Measurements from ENCODE around the gene CZIB.

Gene CZIB

DNA sequence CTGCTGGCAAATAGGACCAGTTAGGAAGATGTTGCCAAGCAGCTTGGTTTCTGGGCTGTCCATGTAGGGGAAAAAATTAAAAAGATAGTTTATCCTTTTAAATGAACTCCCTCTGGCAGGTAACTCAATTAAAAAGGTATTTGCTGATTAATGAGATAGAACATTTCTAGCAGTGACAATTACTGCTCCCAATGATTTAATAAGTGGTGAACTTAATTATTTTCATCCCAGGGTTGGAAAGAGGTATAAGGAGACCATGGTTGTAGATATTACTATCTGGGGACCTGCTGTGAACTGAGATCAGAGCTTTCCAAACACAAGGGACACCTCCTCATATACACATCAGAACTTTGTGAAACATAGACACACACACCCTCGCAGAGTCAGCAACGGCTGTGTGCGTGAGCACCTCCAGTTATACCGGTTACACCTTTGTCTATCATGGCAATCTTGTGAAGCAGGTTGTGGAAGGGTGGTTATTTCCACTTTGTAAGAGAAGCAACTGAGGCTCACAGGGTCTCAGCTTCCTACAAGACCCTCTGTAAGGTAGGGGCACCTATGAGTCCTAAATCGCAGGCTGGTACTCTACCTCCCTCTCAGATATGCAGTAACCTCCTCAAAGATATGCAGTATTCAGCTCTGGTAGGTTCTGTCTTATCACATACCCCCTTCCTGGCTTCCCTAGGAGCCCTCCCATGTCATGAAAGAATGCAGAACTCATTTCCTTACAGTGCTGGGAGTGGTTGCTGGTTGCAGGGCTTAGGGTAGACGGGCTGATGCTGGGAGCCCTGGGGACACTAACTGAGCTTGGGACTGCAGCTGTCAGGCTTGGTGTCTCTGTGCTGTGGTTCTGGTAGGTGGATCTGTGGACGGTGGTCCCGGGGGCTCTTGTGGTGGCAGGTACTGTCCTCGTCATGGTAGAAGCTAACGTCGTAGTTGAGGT lies 36.3 kb upstream of the CZIB start:
- H3K36me3 ChIP-seq (ENCODE audit: control insufficient read depth, insufficient read depth, low read length, severe bottlenecking) = peaks cover 16% of the 10 kb centered on the region
- no peak for DNase-seq (ENCODE audit: low read depth)
- peaks cover 20% of the 10 kb centered on the region for H3K4me1 ChIP-seq (ENCODE audit: control insufficient read depth, insufficient read depth, low read length)
- H3K4me3 ChIP-seq (ENCODE audit: low read length) = no peak overlapping the region
- H3K27me3 ChIP-seq (replicated peaks; ENCODE audit: control insufficient read depth, insufficient read depth, low read length) = no peaks in the 10 kb centered on the region
- H3K9ac ChIP-seq (ENCODE audit: low read length) = no peak overlapping the region
- H3K9me3 ChIP-seq (ENCODE audit: control insufficient read depth, low read length) = no peaks in the 10 kb centered on the region

DNA sequence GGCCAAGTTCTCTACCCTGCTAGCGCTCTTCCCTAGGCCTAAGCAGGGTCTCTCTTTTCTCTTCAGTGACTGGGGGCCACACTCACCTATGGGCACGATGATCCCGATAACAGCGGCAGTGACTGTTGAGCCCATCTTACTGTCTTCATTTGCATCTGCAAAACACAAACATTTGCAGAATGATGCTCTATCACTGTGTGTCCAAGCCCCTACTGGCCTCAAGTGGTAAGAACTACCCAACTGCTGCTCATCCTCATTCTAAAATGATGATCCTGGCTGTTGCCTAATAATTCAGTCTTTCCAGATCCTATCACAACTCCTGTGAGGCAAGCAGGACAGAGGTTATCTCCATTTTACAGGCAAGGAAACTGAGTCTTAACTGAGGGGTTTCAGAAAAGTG lies 34.6 kb upstream of the CZIB start:
- Histone ChIP-seq H3K27me3 (replicated peaks; ENCODE audit: control insufficient read depth, insufficient read depth, low read length) (no peaks in the 10 kb centered on the region), H3K36me3 (ENCODE audit: control insufficient read depth, insufficient read depth, low read length, severe bottlenecking) (no peaks in the 10 kb centered on the region), H3K4me1 (ENCODE audit: control insufficient read depth, insufficient read depth, low read length) (peaks cover 20% of the 10 kb centered on the region), H3K4me3 (ENCODE audit: low read length) (no peak overlapping the region), H3K9me3 (ENCODE audit: control insufficient read depth, low read length) (no peaks in the 10 kb centered on the region), H3K9ac (ENCODE audit: low read length) (no peak overlapping the region)
- DNase-seq (ENCODE audit: low read depth) = no peak

DNA sequence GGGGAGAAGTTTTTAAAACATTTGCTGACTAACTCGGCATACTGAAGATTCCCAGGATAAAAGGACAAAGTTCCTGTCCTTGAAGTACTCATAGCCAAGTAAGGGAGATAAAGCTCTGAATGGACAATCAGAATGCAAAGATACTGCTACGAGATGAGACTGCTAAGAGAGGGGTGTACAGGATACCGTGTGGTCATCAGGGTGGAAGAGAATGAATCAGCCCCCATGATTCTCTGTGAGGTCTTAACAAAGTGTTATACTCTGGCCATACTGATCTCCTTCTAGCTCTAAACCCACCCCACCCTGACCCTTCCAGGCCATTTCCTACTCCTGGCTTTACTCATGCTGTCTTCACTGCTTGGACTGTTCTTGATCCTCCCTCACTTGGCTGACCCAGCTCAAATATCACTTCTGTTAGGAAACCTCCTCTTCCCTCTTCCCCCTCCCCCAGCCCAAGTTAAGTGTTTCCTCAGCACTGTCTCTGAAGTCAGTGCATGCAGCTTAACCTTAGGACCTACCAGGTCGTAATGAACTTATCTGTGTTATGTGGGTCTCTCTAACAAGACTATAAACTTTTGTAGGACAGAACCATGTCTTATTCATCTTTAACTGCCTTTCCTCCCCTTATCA lies 33.7 kb upstream of the CZIB start:
- no peaks in the 10 kb centered on the region for H3K9me3 ChIP-seq (ENCODE audit: control insufficient read depth, low read length)
- peak; percentile 48 for DNase-seq (ENCODE audit: low read depth)
- no peaks in the 10 kb centered on the region for H3K27me3 ChIP-seq (replicated peaks; ENCODE audit: control insufficient read depth, insufficient read depth, low read length)
- peaks cover 20% of the 10 kb centered on the region for H3K4me1 ChIP-seq (ENCODE audit: control insufficient read depth, insufficient read depth, low read length)
- no peak overlapping the region for H3K4me3 ChIP-seq (ENCODE audit: low read length)
- peak overlapping the region; percentile 2 for H3K9ac ChIP-seq (ENCODE audit: low read length)
- no peaks in the 10 kb centered on the region for H3K36me3 ChIP-seq (ENCODE audit: control insufficient read depth, insufficient read depth, low read length, severe bottlenecking)

DNA sequence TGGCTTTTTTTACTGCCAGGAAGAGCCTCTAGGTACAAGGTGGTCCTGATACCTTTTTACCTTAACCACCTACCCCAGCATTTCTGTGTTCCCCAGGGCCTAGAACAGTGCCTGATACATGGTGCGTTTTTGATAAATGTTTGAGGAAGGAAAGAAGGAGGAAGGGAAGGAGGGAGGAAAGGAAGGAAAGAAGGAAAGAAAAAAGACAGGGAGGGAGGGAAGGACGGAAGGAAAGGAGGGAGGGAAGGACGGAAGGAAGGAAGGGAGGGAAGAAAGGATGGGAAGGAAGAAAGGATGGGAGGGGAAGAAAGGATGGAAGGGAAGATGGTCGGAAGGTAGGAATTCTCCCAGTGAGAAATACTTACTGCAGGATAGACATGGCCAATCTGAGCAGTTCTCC lies 29.9 kb upstream of the CZIB start:
- no peaks in the 10 kb centered on the region for H3K27me3 ChIP-seq (replicated peaks; ENCODE audit: control insufficient read depth, insufficient read depth, low read length)
- peaks cover 19% of the 10 kb centered on the region for H3K4me1 ChIP-seq (ENCODE audit: control insufficient read depth, insufficient read depth, low read length)
- peaks cover 4% of the 10 kb centered on the region for H3K36me3 ChIP-seq (ENCODE audit: control insufficient read depth, insufficient read depth, low read length, severe bottlenecking)
- no peak overlapping the region for H3K9ac ChIP-seq (ENCODE audit: low read length)
- no peaks in the 10 kb centered on the region for H3K9me3 ChIP-seq (ENCODE audit: control insufficient read depth, low read length)
- no peak for DNase-seq (ENCODE audit: low read depth)
- H3K4me3 ChIP-seq (ENCODE audit: low read length) = no peak overlapping the region

DNA sequence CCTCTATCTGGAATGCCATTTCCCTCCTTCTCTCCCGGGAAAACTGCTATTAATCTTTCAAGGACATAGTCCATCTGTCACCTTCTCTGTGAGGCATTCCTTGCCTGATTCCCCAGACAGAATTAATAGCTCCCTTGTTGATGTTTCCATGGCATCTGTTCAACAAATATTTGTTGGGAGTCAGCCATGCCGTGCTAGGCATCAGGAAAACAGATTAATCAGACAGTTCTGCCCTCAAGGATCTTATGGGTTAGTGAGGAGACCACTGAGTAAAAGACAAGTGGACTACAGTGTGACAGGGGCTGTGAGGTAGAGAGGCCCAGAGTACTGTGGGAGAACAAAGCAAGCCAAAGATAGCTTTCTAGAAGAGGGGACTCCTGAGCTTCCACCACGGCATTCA lies 29.3 kb upstream of the CZIB start:
- DNase-seq (ENCODE audit: low read depth) = no peak
- Histone ChIP-seq H3K36me3 (ENCODE audit: control insufficient read depth, insufficient read depth, low read length, severe bottlenecking) (peaks cover 4% of the 10 kb centered on the region), H3K4me1 (ENCODE audit: control insufficient read depth, insufficient read depth, low read length) (peaks cover 13% of the 10 kb centered on the region), H3K9me3 (ENCODE audit: control insufficient read depth, low read length) (no peaks in the 10 kb centered on the region), H3K4me3 (ENCODE audit: low read length) (no peak overlapping the region), H3K9ac (ENCODE audit: low read length) (no peak overlapping the region), H3K27me3 (replicated peaks; ENCODE audit: control insufficient read depth, insufficient read depth, low read length) (no peaks in the 10 kb centered on the region)

DNA sequence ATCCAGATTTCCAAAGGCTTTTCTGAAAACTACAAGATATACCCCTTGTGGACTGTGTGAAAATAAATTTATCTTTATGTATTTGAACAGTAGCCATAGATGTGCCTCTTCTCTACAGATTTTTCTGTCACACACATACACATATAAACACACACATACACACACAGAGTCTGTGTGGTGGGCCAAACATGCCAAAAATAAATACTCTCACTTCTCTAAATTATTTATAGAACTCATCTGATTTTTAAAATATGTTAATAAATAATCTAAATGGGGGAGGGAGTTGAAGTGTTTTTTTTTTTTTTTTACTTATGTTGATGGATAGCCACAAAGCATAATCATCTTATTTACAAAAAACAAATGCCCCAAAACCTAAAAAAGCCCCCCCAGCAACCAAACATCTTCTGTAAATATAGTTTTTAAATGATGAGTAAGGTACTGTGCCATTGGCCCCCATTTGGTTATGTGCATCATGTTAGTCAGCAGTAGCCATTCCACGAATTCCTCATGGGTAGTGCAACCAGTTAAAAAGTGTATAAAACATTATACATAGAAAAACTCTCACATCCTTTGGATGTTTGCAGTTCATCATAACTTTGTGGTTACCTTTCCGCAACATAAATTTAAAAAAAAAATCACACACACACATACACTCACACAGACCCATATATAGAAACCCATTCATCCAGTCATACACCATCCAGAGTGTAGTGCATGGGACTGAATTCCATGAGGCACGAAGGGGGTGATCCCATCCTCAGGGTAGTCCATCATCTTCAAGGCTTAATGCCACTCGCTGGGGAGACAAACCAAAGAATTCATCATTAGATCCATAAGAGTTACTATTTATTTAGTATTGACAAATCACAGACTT lies 26.1 kb upstream of the CZIB start:
- Histone ChIP-seq H3K4me1 (ENCODE audit: control insufficient read depth, insufficient read depth, low read length) (no peaks in the 10 kb centered on the region), H3K9me3 (ENCODE audit: control insufficient read depth, low read length) (no peaks in the 10 kb centered on the region), H3K4me3 (ENCODE audit: low read length) (no peak overlapping the region), H3K9ac (ENCODE audit: low read length) (no peak overlapping the region), H3K27me3 (replicated peaks; ENCODE audit: control insufficient read depth, insufficient read depth, low read length) (no peaks in the 10 kb centered on the region), H3K36me3 (ENCODE audit: control insufficient read depth, insufficient read depth, low read length, severe bottlenecking) (peaks cover 4% of the 10 kb centered on the region)
- peak; percentile 59 for DNase-seq (ENCODE audit: low read depth)

DNA sequence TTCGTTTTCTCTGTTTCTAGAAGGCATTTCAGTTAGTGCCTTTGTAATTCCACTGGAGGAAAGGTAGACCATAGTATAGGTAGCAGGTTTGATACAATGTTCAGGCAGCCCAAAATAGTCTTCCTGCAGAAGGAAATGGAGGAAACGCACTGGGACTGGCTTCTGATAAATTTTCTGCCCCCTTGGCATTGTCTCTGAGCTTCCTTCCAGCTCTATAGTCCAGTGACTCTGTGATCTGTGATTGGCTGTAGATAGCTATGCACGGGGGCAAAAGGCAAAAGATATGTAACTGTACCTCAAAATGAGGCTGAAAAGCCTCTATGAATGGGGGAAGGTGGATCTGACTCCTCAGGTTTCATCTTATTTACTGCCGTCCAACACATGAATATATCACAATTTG lies 23.7 kb upstream of the CZIB start:
- H3K9ac ChIP-seq (ENCODE audit: low read length) = no peak overlapping the region
- H3K9me3 ChIP-seq (ENCODE audit: control insufficient read depth, low read length) = no peaks in the 10 kb centered on the region
- no peak for DNase-seq (ENCODE audit: low read depth)
- H3K4me3 ChIP-seq (ENCODE audit: low read length) = no peak overlapping the region
- H3K4me1 ChIP-seq (ENCODE audit: control insufficient read depth, insufficient read depth, low read length) = peaks cover 2% of the 10 kb centered on the region
- H3K27me3 ChIP-seq (replicated peaks; ENCODE audit: control insufficient read depth, insufficient read depth, low read length) = no peaks in the 10 kb centered on the region
- H3K36me3 ChIP-seq (ENCODE audit: control insufficient read depth, insufficient read depth, low read length, severe bottlenecking) = peaks cover 4% of the 10 kb centered on the region

DNA sequence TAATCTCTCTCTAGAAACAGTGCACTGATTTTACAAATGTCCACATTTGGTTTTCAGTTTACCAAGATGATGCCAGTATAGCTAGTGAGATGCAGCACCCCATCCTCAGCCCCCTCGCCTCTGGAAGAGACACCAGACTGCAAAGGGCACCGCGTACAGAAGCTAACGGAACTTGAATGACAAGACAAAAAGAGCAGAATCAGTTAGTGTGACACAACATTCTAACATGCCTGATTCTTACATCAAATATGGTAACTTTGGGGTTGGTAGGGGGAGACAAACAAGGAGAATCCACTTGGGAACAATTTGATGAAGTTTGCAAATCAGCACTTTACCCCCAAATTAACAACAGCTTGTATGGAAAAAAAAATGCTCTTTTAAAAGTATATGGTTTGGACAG lies 21.9 kb upstream of the CZIB start:
- Histone ChIP-seq H3K36me3 (ENCODE audit: control insufficient read depth, insufficient read depth, low read length, severe bottlenecking) (peaks cover 4% of the 10 kb centered on the region), H3K4me3 (ENCODE audit: low read length) (no peak overlapping the region), H3K9ac (ENCODE audit: low read length) (no peak overlapping the region), H3K4me1 (ENCODE audit: control insufficient read depth, insufficient read depth, low read length) (peaks cover 6% of the 10 kb centered on the region), H3K9me3 (ENCODE audit: control insufficient read depth, low read length) (no peaks in the 10 kb centered on the region), H3K27me3 (replicated peaks; ENCODE audit: control insufficient read depth, insufficient read depth, low read length) (no peaks in the 10 kb centered on the region)
- no peak for DNase-seq (ENCODE audit: low read depth)

DNA sequence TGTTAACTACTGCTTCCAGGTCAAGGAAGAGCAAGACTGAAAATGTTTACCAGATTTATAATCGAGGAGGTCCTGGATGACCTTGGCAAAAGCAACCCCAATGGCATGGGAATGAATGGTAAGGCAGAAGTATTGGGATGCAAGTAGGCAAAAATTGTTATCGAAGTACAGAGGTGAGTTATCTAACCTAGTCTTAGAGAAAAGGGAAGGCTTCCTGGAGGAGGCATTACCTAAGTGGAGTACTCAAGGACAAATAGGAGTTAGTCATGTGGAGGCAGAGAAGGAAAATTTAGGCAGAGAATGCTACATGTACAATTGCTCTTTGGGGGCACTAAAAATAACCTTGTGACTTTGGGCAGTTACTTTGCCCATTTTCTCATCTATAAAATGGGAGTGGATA lies 21.4 kb upstream of the CZIB start:
- no peak for DNase-seq (ENCODE audit: low read depth)
- Histone ChIP-seq H3K4me1 (ENCODE audit: control insufficient read depth, insufficient read depth, low read length) (peaks cover 11% of the 10 kb centered on the region), H3K9me3 (ENCODE audit: control insufficient read depth, low read length) (no peaks in the 10 kb centered on the region), H3K4me3 (ENCODE audit: low read length) (no peak overlapping the region), H3K36me3 (ENCODE audit: control insufficient read depth, insufficient read depth, low read length, severe bottlenecking) (peaks cover 4% of the 10 kb centered on the region), H3K27me3 (replicated peaks; ENCODE audit: control insufficient read depth, insufficient read depth, low read length) (no peaks in the 10 kb centered on the region), H3K9ac (ENCODE audit: low read length) (no peak overlapping the region)

DNA sequence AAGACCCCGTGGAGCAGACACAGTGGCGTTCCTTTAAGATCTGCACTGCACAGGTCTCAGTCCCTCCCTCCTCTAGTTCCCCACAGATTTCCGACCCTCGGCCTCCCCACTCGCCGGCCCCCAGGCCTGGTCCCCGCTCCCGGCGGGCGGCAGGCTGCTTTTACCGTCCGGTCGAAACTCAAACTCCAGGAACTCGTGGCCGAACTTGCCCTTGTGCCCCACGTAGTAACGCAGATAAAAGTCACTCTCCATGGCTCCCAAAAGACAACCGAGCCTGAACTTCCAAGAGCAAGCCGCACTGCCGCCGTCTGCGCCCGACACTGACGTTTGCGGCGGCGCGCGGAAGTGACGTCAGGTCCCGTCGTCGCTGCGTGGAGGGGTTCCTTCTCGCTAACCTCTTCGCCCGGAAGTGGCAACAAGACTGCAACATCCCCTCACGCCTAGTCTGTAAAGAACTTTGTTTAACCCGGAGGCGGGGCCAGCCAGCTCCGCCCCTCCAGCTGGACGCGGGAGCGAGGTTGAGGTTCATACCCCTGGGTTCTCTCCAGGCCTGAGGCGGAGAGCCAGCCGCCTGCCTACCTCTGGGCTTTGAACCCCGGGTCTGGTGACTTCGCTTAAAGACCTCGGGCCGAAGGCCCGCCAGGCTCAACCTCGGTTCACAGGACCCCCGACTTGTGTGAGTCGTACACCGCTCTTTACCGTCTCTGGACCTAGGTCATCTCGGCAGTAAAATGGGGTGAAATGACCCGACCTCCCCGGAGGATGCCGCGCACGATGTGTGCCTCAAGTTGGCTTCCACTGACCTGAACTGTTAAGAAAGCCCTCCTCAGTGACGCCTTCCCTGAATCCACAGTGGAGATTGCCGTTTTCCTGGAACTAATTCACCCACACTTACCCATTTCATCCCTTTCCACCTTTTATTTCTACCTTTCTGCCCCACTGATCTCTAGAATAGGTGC lies 18.0 kb upstream of the CZIB start, which contains the start of gene MAGOH:
Gene MAGOH, minus strand, starts transcription at position 322 of the 959 bp plus-strand sequence. Its CDS starts 70 bp downstream, at position 252.
- peak within 1 kb of the TSS; percentile 99 for H3K4me3 ChIP-seq (ENCODE audit: low read length)
- peak within 1 kb of the TSS; percentile 99 for H3K9ac ChIP-seq (ENCODE audit: low read length)
- H3K9me3 ChIP-seq (ENCODE audit: control insufficient read depth, low read length) = no peaks in the 10 kb centered on the region
- peaks cover 17% of the 10 kb centered on the region for H3K4me1 ChIP-seq (ENCODE audit: control insufficient read depth, insufficient read depth, low read length)
- H3K27me3 ChIP-seq (replicated peaks; ENCODE audit: control insufficient read depth, insufficient read depth, low read length) = no peaks in the 10 kb centered on the region
- peaks cover 23% of the 10 kb centered on the region for H3K36me3 ChIP-seq (ENCODE audit: control insufficient read depth, insufficient read depth, low read length, severe bottlenecking)
- peak; percentile 98 for DNase-seq (ENCODE audit: low read depth)
